H1 (cell line): ENCODE results near the gene CLASP2. TPM values are rescaled to one million over a fixed set of nuclear protein-coding genes. Genes with fewer than 3 reads are reported as not detected.
A peak's percentile ranks its signal among the peaks of the same experiment; 100 is the strongest.

Experiments
- CTCF ChIP-seq, 3 experiments: IDR thresholded peaks; 1 replicate in 2 of 3; 2 replicates in 1 of 3; pipeline versions ENCODE4 v1.5.1 to v1.6.1; 2011; ENCODE audit warnings: low read length in 3 of 3, mild to moderate bottlenecking in 3 of 3, inconsistent platforms in 2 of 3, low read depth in 1 of 3, moderate library complexity in 1 of 3; ENCODE audit not compliant: insufficient read depth in 1 of 3; ENCODE audit errors: control extremely low read depth in 1 of 3
- polyA plus RNA-seq, 7 experiments: library from polyadenylated mRNA; depleted of rRNA in 3 of 7; stranded (reverse) in 5 of 7; unstranded in 2 of 7; fragments of >200 nt in 5 of 7; fragments of 200-250 nt in 2 of 7; gene quantifications; 1 replicate in 5 of 7; 2 replicates in 1 of 7; 4 replicates in 1 of 7; pipeline versions ENCODE4 v1.2.1 to v1.2.3, GENCODE V29; 2011 to 2013; ENCODE audit warnings: missing spikeins in 2 of 7, mixed read lengths in 2 of 7
- total RNA-seq: library from RNA; stranded (reverse); fragmentation: NEBNext Ultra II Directional; extraction: Animal tissue kit (Norgen Biotek cat#: 25700); gene quantifications from 2 replicates; pipeline ENCODE4 v1.2.1, GENCODE V29; 2021

CLASP2 gene
- total and polyA plus RNA-seq, 2 of the 8 experiments (the other 6 are each of a cell fraction or from before 2014, with no cell fraction given): 21.7 to 58.0 TPM

GRCh38 chr3:33732394-33732793 is 14.3 kb upstream of the CLASP2 start (continued):
- TF ChIP-seq CTCF (IDR thresholded peaks at IDR 0.05; ENCODE audit: control extremely low read depth in 1 of 3, insufficient read depth in 1 of 3, low read depth in 1 of 3, low read length in 3 of 3): peak in 1 of 3 experiments; percentile 39; a peak in 1 of 4 replicates
- TF ChIP-seq, all 59 proteins: peak for 2
